Astrocyte (in vitro differentiated cells and primary cell): ENCODE data around the gene CENATAC. TPM values are rescaled to one million over a fixed set of nuclear protein-coding genes. Genes with fewer than 3 reads are reported as not detected.
"Not testable (repeated sequence)": the region's sequence is repeated elsewhere in the genome, so short reads cannot be mapped to it uniquely, and the experiment has no call there.

Source experiments
- DNase-seq: peaks from one replicate; pipeline ENCODE4 v3.0.0-alpha.2; 2010; ENCODE audit warnings: low read depth
- FAIRE-seq: peaks from 2 replicates; lab custom pipeline; 2011; peaks lifted over from hg19 to GRCh38; lab: Jason Lieb, UNC
- H2AFZ ChIP-seq: 2 replicates; pipeline ENCODE4 v1.6.0; 2012; ENCODE audit warnings: low read depth, low read length, inconsistent platforms
- H3K27ac ChIP-seq: 2 replicates; pipeline ENCODE4 v1.5.1; 2011; ENCODE audit warnings: low read depth, low read length, inconsistent platforms
- H3K27me3 ChIP-seq: 2 replicates; pipeline ENCODE4 v1.6.0; 2011; ENCODE audit warnings: low read length, inconsistent platforms; ENCODE audit not compliant: insufficient read depth
- H3K36me3 ChIP-seq: 2 replicates; pipeline ENCODE4 v1.5.1; 2011; ENCODE audit warnings: low read length, inconsistent platforms; ENCODE audit not compliant: insufficient read depth
- H3K4me1 ChIP-seq: 2 replicates; pipeline ENCODE4 v1.5.1; 2011; ENCODE audit warnings: low read length, inconsistent platforms; ENCODE audit not compliant: insufficient read depth
- H3K4me2 ChIP-seq: 2 replicates; pipeline ENCODE4 v1.6.0; 2012; ENCODE audit warnings: low read length, inconsistent platforms
- H3K4me3 ChIP-seq: 2 replicates; pipeline ENCODE4 v1.5.1; 2011; ENCODE audit warnings: low read depth, mild to moderate bottlenecking, low read length, inconsistent platforms; ENCODE audit not compliant: insufficient read depth
- H3K79me2 ChIP-seq: 2 replicates; pipeline ENCODE4 v1.6.0; 2012; ENCODE audit warnings: mild to moderate bottlenecking, low read length, inconsistent platforms; ENCODE audit not compliant: insufficient read depth
- H3K9ac ChIP-seq: 2 replicates; pipeline ENCODE4 v1.6.0; 2012; ENCODE audit warnings: mild to moderate bottlenecking, low read length, inconsistent platforms
- H3K9me3 ChIP-seq: 2 replicates; pipeline ENCODE4 v1.5.1; 2012; ENCODE audit warnings: low read depth, mild to moderate bottlenecking, low read length, inconsistent platforms; ENCODE audit not compliant: insufficient read depth
- H4K20me1 ChIP-seq: 2 replicates; pipeline ENCODE4 v1.6.0; 2012; ENCODE audit warnings: low read length, inconsistent platforms; ENCODE audit not compliant: insufficient read depth
- H3K27ac Mint-ChIP-seq: one replicate; pipeline ENCODE4 v1.8.0; 2021; ENCODE audit warnings: mild to moderate bottlenecking, mixed read lengths; ENCODE audit not compliant: unreplicated experiment
- H3K27me3 Mint-ChIP-seq: one replicate; pipeline ENCODE4 v1.8.0; 2021; ENCODE audit warnings: low read depth, mixed read lengths; ENCODE audit not compliant: unreplicated experiment
- H3K36me3 Mint-ChIP-seq: one replicate; pipeline ENCODE4 v1.8.0; 2021; ENCODE audit warnings: low read depth, mixed read lengths; ENCODE audit not compliant: unreplicated experiment
- H3K4me1 Mint-ChIP-seq: one replicate; pipeline ENCODE4 v1.8.0; 2021; ENCODE audit warnings: low read depth, mixed read lengths; ENCODE audit not compliant: unreplicated experiment
- H3K4me3 Mint-ChIP-seq: one replicate; pipeline ENCODE4 v1.8.0; 2021; ENCODE audit warnings: mild to moderate bottlenecking, moderate library complexity, mixed read lengths; ENCODE audit not compliant: unreplicated experiment
- H3K9me3 Mint-ChIP-seq: one replicate; pipeline ENCODE4 v1.8.0; 2021; ENCODE audit warnings: mild to moderate bottlenecking, mixed read lengths; ENCODE audit not compliant: unreplicated experiment
- CTCF ChIP-seq: IDR thresholded peaks from 2 replicates; pipeline ENCODE4 v1.5.1; 2011; ENCODE audit warnings: low read depth, mild to moderate bottlenecking, inconsistent platforms, low read length, moderate library complexity; ENCODE audit not compliant: insufficient read depth
- EZH2 ChIP-seq: IDR thresholded peaks from 2 replicates; pipeline ENCODE4 v1.6.1; 2012; ENCODE audit warnings: mild to moderate bottlenecking, low read length, inconsistent platforms; ENCODE audit not compliant: insufficient read depth
- total RNA-seq: library from RNA; stranded (reverse); gene quantifications from 2 replicates; pipeline ENCODE4 v1.2.1, GENCODE V29; 2021

CENATAC gene
- total RNA-seq, 1 donor from 2014 or later: 25.4 TPM

- no peak overlapping the region for H3K27ac Mint-ChIP-seq
These were observed 36.7 kb upstream of the CENATAC start for GRCh38 chr11:118961189-118961588.

GRCh38 chr11:118961591-118961990 is 36.3 kb upstream of the CENATAC start:
- no peaks in the 10 kb centered on the region for H3K79me2 ChIP-seq
- no peak overlapping the region for H3K4me2 ChIP-seq
- no peaks in the 10 kb centered on the region for H3K4me1 Mint-ChIP-seq
- no peak for FAIRE-seq
- H3K4me3 Mint-ChIP-seq: no peak overlapping the region
- no peak overlapping the region for H3K9ac ChIP-seq
- H3K27me3 Mint-ChIP-seq: peaks cover 34% of the 10 kb centered on the region
- no peaks in the 10 kb centered on the region for H3K4me1 ChIP-seq
- no peak for DNase-seq
- H2AFZ ChIP-seq: no peak overlapping the region
- no peaks in the 10 kb centered on the region for H3K9me3 ChIP-seq
- H3K36me3 Mint-ChIP-seq: no peaks in the 10 kb centered on the region
- H4K20me1 ChIP-seq: no peaks in the 10 kb centered on the region
- no peaks in the 10 kb centered on the region for H3K36me3 ChIP-seq
- H3K27ac Mint-ChIP-seq: no peak overlapping the region
- TF ChIP-seq CTCF (no peak), EZH2 (no peak)
- no peak overlapping the region for H3K27ac ChIP-seq
- no peaks in the 10 kb centered on the region for H3K9me3 Mint-ChIP-seq
- no peak overlapping the region for H3K4me3 ChIP-seq
- peaks cover 9% of the 10 kb centered on the region for H3K27me3 ChIP-seq

More at GRCh38 chr11:118961189-118961588, 36.7 kb upstream of the CENATAC start:
- Mint-ChIP-seq H3K36me3 (no peaks in the 10 kb centered on the region), H3K4me3 (no peak overlapping the region), H3K27me3 (peaks cover 38% of the 10 kb centered on the region), H3K4me1 (no peaks in the 10 kb centered on the region), H3K9me3 (no peaks in the 10 kb centered on the region)
- no peak for TF ChIP-seq CTCF
- TF ChIP-seq EZH2: no peak
- H4K20me1 ChIP-seq: no peaks in the 10 kb centered on the region
- H3K36me3 ChIP-seq: no peaks in the 10 kb centered on the region
- H3K4me1 ChIP-seq: no peaks in the 10 kb centered on the region
- DNase-seq (no peak), FAIRE-seq (no peak)
- no peak overlapping the region for H2AFZ ChIP-seq
- no peaks in the 10 kb centered on the region for H3K9me3 ChIP-seq
- H3K9ac ChIP-seq: no peak overlapping the region
- no peak overlapping the region for H3K4me3 ChIP-seq
- H3K27me3 ChIP-seq: peaks cover 9% of the 10 kb centered on the region
- no peak overlapping the region for H3K27ac ChIP-seq
- no peak overlapping the region for H3K4me2 ChIP-seq
- H3K79me2 ChIP-seq: no peaks in the 10 kb centered on the region

GRCh38 chr11:118969508-118969907 is 28.4 kb upstream of the CENATAC start:
- not testable (repeated sequence) for H3K4me3 Mint-ChIP-seq, H4K20me1 ChIP-seq, H3K36me3 Mint-ChIP-seq, H3K27me3 ChIP-seq, H3K27ac ChIP-seq, H3K9me3 Mint-ChIP-seq, H3K4me2 ChIP-seq, H2AFZ ChIP-seq, H3K4me3 ChIP-seq, H3K27me3 Mint-ChIP-seq, H3K9ac ChIP-seq, H3K4me1 ChIP-seq, H3K9me3 ChIP-seq, H3K27ac Mint-ChIP-seq, H3K4me1 Mint-ChIP-seq, H3K36me3 ChIP-seq, H3K79me2 ChIP-seq, FAIRE-seq, DNase-seq
